ENCODE data around the gene COL15A1.

The COL15A1 gene

DNA sequence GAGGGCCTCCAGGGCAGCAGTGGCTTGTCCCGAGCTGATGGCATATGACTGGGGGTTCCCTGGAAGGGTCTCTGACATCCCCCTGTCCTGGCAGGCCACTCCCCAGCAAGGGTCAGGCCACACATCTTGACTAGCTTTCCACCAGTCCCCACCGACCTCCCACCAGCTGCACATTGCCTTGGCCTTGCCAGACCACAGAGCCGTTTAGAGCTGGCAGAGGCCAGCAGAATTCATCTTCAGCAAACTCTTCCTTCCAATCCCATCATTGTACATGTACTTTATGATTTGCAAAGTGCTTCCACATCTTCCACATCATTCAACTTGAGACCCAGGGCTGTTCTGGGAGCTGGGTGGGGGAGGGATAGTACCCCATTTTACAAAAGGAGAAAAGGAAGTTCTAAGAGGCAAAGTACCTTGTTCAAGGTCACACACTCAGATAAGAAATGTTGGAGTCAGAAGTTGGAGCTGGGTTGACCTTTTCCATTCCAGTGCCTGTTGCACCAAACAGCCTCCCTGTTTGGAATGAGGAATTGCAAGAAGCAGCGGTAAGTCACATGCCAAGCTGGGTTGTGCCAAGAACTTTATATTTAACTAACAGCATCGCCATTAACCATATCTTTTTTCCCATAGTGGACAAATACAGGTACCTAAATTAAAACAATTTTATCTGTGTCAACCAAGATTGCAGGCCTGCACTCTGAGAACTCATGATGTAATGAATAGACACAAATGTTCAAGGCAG lies 25.8 kb upstream of the COL15A1 start:
- DNase-seq, result no peak

- DNase-seq, result no peak
Observed at GRCh38 chr9:98921732-98922131, 22.0 kb upstream of the COL15A1 start.

- no peak for DNase-seq
Observed at GRCh38 chr9:98922721-98923435, 20.8 kb upstream of the COL15A1 start.

DNA sequence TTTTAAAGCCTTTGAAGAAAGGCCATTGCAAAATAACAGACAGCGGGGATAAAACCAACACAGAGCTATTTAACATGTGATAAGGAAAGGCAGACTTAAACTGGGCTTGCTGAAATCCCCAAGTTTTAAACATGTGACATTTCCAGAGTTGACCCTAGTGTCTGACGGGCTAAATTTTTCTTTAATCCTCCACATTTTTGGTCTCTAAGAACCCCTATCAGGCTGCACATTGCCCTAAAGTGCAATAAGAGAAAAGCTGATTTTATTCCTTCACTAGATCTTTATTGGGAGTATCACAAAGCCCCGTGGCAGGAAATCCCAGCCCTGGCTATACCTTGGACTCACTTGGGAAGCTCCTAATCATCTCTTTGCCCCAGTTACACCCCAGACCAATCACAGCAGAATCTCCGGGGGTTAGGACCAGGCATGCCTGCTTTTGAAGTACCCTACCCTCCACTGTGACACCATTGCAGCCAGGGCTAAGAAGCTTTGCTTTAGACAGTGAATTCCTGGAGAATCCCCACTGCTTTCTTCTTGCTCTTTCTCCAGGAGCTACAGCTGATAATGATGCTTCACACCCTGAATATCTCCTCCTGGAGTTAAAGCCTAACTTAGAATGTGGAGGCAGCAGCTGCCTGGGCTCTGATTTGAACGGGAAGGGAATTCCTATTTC lies 20.1 kb upstream of the COL15A1 start:
- no peak for DNase-seq

DNA sequence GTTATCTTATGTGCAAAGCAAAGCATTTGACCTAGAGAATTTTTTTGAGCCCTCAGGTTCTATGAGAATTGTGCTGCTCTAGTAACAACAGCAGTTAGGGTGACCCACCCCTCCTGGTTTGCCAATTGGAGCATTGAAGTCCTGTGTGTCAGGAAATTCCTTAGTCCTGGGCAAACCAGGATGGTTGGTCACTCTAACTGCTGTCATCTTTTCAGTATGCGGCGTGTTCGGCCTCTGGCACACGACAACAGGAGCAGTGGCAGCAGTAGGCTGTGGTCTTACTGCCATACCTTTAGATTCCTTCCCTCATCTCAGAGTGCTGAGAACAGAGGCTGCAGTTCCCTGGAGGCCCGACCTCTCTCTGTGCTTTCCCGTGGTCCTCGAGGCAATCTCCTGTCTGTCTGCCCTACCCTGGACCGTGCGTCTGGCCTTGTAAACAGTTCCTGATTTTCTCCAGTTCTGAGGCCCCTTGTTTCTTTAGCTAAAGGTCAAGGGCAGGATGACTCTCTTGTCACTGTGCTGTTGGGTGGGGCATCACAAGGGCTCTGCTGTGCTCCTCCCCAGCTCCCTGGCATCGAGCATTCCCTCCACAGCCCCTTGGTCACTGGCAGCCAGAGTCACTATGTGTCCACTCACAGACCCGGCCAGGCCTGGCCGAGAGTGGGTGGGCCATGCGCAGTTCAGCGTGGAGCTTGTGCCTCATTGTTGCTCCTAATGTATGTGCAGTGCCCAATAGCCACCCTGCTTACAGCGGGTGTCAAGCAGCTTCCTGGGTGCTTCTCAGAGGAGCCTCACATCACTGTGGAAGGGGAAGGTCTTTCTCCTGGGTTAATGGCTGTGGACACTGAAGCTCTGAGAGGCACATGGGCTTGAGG lies 18.5 kb upstream of the COL15A1 start:
- DNase-seq, result no peak

DNA sequence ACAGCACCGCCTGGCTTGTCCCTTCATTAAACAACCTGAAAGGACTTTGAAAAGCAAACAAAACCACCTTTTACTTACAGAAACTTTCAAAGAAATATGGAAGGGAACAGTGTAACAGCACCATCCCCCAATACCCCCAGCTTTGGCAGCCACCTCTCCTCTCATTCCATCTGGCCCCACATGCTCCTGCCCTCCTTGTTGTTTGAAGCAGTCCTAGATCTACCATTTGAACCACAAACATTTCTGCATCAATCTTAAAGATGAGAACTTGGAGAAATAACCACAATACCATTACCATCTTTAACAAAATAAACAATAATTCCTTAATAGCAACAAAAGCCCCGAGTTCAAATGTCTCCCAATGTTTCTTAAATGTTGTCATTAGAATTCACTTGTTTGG lies 17.8 kb upstream of the COL15A1 start:
- DNase-seq, result no peak

DNA sequence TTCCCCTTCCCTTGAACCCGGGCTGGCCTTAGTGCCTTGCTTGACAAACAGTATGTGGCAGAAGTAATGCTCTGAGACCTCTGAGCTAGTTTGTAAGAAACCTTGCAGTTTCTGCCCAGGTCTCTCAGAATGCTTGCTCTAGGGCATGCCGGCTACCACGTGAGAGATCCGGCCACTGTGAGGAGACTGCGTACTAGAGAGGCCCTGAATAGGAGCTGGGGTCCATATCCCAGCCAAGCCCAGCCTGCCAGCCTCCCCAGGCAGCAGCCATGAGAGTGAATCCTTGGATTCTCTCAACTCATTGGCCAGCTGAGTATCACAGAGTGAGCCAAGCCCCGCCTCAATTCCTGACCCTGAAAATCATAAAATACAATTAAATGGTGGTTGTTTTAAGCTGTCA lies 16.0 kb upstream of the COL15A1 start:
- no peak for DNase-seq

GRCh38 chr9:98929071-98929470 lies 14.6 kb upstream of the COL15A1 start:
- no peak for DNase-seq

DNA sequence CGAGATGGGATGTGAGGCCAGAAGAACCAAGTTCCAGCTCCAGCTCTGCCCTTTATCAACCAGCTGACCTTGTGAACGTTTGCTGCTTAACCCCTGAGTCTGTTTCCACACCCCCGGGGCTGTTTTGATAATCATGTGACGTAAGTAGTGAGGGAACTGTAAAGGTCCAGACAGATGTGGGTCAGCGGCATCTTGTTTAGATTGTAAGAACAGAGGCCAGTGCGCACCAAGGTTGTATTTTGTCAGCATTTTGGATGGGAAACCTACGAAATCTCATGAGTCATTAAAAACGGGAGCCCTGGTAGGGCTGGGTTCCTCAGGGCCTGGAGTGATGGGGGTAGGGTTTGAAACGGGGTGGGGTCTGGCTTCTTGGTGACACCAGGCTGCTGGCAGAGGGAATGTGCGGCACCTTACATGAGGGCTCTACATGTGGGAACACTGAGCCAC lies 13.8 kb upstream of the COL15A1 start:
- DNase-seq, result no peak

- no peak for DNase-seq
Observed at GRCh38 chr9:98930792-98931191, 12.9 kb upstream of the COL15A1 start.

DNA sequence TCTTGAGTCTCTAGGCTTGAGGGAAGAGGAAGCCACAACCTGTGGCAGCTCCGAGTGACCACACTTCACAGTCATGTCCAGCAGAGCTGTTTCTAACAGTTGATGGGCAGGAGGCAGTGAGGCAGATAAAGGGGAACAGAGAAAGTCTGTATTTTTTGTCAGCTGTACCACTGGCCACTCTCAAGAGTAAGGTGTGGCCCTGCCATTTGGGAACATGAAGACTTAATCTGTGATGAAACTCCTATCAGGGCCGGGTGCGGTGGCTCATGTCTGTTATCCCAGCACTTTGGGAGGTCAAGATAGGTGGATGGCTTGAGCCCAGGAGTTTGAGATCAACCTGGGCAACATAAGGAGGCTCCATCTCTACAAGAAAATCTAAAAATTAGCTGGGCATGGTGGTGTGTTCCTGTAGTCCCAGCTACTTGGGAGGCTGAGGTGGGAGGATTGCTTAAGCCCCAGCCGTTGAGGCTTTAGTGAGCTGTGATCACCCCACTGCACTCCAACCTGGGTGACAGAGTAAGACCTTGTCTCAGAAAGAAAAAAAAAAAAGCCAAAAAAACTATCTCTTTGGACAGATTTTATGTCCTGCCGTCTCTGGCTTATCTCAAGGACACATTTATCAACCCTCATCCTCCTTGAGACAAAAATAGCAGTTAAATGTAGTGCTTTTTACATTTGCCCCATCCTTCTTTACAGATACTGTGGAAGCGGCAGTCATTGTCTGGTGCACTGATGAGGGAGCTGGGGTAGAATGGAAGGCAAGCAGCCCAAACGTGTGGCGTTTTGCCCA lies 11.9 kb upstream of the COL15A1 start:
- no peak for DNase-seq

DNA sequence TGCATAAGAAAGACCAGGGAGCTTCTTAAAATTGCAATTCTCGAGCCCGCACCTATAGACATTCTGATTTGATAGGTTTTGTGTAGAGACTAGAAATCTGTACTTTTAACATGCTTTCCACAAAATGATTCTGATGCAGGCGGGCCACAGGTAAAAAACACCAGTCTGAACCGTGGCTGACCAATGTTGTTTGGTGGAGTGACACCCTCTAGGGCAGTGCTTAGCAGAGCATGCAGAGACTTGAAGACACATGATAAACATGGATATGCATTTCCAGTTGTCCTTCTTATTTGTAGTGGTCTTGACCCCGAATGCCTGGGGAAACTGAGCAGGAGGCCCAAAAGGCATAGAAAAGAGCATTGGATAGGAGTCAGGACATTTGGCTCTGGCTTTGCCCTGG lies 10.5 kb upstream of the COL15A1 start:
- DNase-seq, result no peak

GRCh38 chr9:98933890-98934289 lies 9.8 kb upstream of the COL15A1 start:
- DNase-seq, result no peak

- no peak for DNase-seq
Observed at GRCh38 chr9:98935071-98935505, 8.6 kb upstream of the COL15A1 start.

DNA sequence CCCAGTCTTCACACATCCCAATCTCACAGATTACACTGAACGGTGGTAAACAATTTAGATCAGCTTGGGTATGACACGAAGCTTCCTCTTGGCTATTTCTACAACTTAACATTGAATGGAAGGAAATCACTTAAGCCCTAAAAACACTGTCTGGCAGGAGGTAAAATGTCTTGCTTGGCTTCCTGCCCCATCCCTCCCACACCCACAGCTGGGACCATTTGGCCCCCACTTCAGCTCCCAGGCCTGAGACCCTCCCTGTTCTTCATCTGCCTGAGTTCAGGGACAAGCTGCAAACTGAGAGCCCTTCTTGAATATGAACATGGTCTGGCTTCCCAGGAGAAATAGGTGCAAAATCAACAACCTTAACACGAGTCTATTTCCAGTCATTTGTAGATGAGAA lies 3.4 kb upstream of the COL15A1 start:
- DNase-seq, result no peak

- DNase-seq, result no peak
Observed at GRCh38 chr9:98941946-98942523, 1.7 kb upstream of the COL15A1 start.

DNA sequence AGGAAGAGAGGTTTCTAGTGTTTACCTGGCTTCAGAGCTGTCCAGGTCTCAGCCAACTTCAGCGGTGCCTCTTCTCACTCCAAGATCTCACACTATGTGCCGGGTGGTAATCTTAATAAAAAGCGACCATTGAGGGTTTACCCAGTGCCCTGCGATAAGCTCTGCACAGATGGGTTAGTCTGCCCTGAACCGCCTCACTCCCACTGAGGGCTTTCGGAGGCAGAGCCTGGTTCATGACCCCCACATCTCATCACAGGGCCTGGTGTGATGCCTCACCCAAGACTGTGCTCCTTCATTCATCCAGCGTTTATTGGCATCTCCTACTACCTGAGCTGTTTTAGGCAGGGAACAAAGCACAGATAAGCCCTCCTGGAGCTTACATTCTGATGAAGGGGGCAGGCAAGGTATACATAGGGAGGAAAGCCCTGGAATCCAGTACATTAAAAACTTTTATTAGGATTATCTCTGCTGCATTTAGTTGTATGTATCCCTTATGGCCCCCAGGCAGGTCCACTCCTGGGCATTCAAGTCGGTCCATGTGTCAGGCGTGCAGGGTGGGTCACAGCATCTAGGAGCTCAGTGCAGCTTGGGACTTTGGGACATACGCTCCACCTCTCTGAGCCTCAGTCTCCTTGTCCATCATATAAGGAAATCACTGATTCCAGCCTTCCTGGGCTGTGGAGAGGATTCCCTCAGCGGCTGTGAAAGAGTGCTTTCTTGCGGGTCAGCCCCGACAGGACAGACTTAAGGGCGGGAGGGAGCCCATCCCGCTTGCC lies 613 bp upstream of the COL15A1 start:
- no peak for DNase-seq

DNA sequence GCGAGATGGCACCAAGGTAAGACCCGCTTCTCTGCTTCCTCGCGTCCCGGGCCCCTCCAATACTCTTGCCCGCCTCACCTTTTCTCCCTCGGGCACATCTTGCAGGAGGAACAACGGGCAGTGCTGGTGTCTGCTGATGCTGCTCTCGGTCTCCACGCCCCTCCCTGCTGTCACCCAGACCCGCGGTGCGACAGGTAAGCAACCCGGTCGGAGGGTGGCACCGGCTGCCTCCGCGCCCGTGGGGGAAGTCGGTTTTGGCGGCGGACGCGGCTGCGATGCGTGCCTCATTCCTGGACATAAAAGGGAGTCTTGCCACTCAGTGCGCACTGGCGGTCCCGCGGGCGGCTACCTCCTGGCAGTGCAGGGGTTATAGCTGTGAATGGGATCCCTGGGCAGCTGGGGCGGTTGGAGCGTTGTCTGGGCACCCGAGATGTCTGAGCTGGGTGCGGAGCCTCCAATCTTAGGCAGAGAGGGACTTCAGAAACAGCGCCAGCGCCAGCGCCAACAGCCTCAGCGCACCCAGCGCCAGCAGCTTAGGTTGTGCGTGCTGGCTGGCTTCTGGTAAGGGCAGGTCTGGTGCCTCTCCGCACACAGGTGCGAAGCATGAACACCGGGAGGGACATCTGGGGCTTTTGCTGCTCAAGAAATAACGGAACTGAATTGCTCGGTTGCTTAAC lies 488 bp downstream of the COL15A1 start:
- DNase-seq, result no peak

DNA sequence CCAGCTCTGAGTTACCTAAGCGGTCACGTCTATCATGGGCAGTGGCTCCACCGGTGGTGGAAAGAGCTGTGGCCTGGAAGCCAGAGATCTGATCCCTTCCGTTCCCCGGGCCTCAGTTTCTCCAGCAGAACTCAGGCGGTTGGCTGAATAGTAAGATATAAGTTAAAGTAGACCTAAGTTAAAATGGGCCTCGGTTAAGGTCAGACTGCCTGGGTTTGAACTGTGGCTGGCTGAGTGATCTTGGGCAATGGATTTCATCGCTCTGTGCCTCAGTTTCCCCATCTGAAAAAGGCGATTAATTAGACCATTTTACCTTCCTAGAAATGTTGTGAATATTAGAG lies 997 bp downstream of the COL15A1 start:
- DNase-seq, result no peak

DNA sequence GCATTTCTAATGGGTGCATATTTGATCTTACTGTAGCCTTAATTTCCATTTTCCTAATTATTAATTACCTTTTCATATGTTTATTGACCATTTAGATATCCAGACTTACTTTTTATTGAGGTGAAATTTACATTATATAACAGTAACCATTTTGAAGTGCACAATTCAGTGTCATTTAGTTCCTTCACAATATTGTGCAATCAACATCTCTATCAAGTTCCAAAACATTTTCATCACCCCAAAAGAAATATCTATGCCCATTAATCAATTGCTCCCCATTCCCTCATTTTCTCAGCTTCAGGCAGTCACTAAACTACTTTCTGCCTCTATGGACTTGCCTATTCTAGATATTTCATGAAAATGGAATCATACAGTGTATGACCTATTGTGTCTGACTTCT lies 5.9 kb downstream of the COL15A1 start:
- no peak for DNase-seq
